Osteocyte (in vitro differentiated cells): ENCODE measurements around the gene RTF1. TPM values are rescaled to one million over a fixed set of nuclear protein-coding genes. Genes with fewer than 3 reads are reported as not detected.
"Not testable (repeated sequence)": the region's sequence is repeated elsewhere in the genome, so short reads cannot be mapped to it uniquely, and the experiment has no call there.

ENCODE experiments used
- DNase-seq: peaks from one replicate; pipeline ENCODE4 v3.0.0; 2021; ENCODE audit warnings: mixed read lengths; ENCODE audit not compliant: unreplicated experiment; ENCODE audit errors: extremely low spot score
- H3K27ac Mint-ChIP-seq: one replicate; pipeline ENCODE4 v1.8.0; 2021; ENCODE audit warnings: mild to moderate bottlenecking, mixed read lengths; ENCODE audit not compliant: unreplicated experiment
- H3K27me3 Mint-ChIP-seq: one replicate; pipeline ENCODE4 v1.8.0; 2021; ENCODE audit warnings: mixed read lengths; ENCODE audit not compliant: unreplicated experiment
- H3K36me3 Mint-ChIP-seq: one replicate; pipeline ENCODE4 v1.8.0; 2021; ENCODE audit warnings: mixed read lengths; ENCODE audit not compliant: unreplicated experiment
- H3K4me1 Mint-ChIP-seq: one replicate; pipeline ENCODE4 v1.8.0; 2021; ENCODE audit warnings: mixed read lengths; ENCODE audit not compliant: unreplicated experiment
- H3K4me3 Mint-ChIP-seq: one replicate; pipeline ENCODE4 v1.8.0; 2021; ENCODE audit warnings: mild to moderate bottlenecking, moderate library complexity, mixed read lengths; ENCODE audit not compliant: unreplicated experiment
- H3K9me3 Mint-ChIP-seq: one replicate; pipeline ENCODE4 v1.8.0; 2021; ENCODE audit warnings: mixed read lengths; ENCODE audit not compliant: unreplicated experiment
- CTCF ChIP-seq: fragments of 200-600 bp; sonication (generic); IDR thresholded peaks from 2 replicates; pipeline ENCODE4 v1.5.0; 2021; ENCODE audit warnings: antibody characterized with exemption, mild to moderate bottlenecking, moderate library complexity
- total RNA-seq: library from RNA; stranded (reverse); gene quantifications from 2 replicates; pipeline ENCODE4 v1.2.1, GENCODE V29; 2021

Gene RTF1
- total RNA-seq, 1 donor from 2014 or later, result 43.0 TPM

GRCh38 chr15:41437448-41437847 is 20.6 kb downstream of the RTF1 start:
- TF ChIP-seq CTCF, result no peak
- peaks cover 15% of the 10 kb centered on the region for H3K4me1 Mint-ChIP-seq
- DNase-seq, result no peak
- no peaks in the 10 kb centered on the region for H3K9me3 Mint-ChIP-seq
- no peak overlapping the region for H3K4me3 Mint-ChIP-seq
- H3K36me3 Mint-ChIP-seq, result peaks cover 20% of the 10 kb centered on the region
- H3K27ac Mint-ChIP-seq, result peak overlapping the region; percentile 53
- no peaks in the 10 kb centered on the region for H3K27me3 Mint-ChIP-seq

GRCh38 chr15:41438206-41438605 is 21.3 kb downstream of the RTF1 start:
- Mint-ChIP-seq H3K27ac (no peak overlapping the region), H3K27me3 (no peaks in the 10 kb centered on the region), H3K4me1 (peaks cover 17% of the 10 kb centered on the region), H3K36me3 (peaks cover 21% of the 10 kb centered on the region), H3K4me3 (no peak overlapping the region), H3K9me3 (no peaks in the 10 kb centered on the region)
- TF ChIP-seq CTCF, result no peak
- DNase-seq, result no peak

GRCh38 chr15:41438745-41439144 is 21.9 kb downstream of the RTF1 start:
- H3K9me3 Mint-ChIP-seq, DNase-seq, H3K4me3 Mint-ChIP-seq, H3K27me3 Mint-ChIP-seq, H3K27ac Mint-ChIP-seq: not testable (repeated sequence)
- Mint-ChIP-seq H3K4me1 (peaks cover 17% of the 10 kb centered on the region), H3K36me3 (peaks cover 23% of the 10 kb centered on the region)

GRCh38 chr15:41443275-41443674 is 26.4 kb downstream of the RTF1 start:
- H3K36me3 Mint-ChIP-seq, result peaks cover 31% of the 10 kb centered on the region
- peaks cover 16% of the 10 kb centered on the region for H3K4me1 Mint-ChIP-seq
- no peaks in the 10 kb centered on the region for H3K27me3 Mint-ChIP-seq
- no peaks in the 10 kb centered on the region for H3K9me3 Mint-ChIP-seq
- DNase-seq, result no peak
- H3K4me3 Mint-ChIP-seq, result no peak overlapping the region
- no peak overlapping the region for H3K27ac Mint-ChIP-seq
- no peak for TF ChIP-seq CTCF

GRCh38 chr15:41445399-41445798 is 28.5 kb downstream of the RTF1 start:
- DNase-seq, result no peak
- no peak overlapping the region for H3K27ac Mint-ChIP-seq
- H3K4me1 Mint-ChIP-seq, result peaks cover 16% of the 10 kb centered on the region
- H3K36me3 Mint-ChIP-seq, result peaks cover 25% of the 10 kb centered on the region
- no peak for TF ChIP-seq CTCF
- no peaks in the 10 kb centered on the region for H3K9me3 Mint-ChIP-seq
- no peak overlapping the region for H3K4me3 Mint-ChIP-seq
- H3K27me3 Mint-ChIP-seq, result no peaks in the 10 kb centered on the region
